Tibial nerve (tissue), 4 donors: ENCODE results near the gene SMIM38. TPM values are rescaled to one million over a fixed set of nuclear protein-coding genes. Genes with fewer than 3 reads are reported as not detected.

ENCODE experiments used
- DNase-seq, 2 donors: peaks; one replicate each; pipeline ENCODE4 v3.0.0-alpha.2; 2019; ENCODE audit warnings: low spot score in 2 of 2
- H3K27ac ChIP-seq, 4 donors: fragments of 200-600 bp; sonication (generic) in 3 of 4; one replicate each; pipeline ENCODE4 v1.5.1; 2017 to 2019; ENCODE audit warnings: mild to moderate bottlenecking in 1 of 4
- H3K27me3 ChIP-seq, 2 donors: fragments of 200-600 bp; sonication (generic) in 1 of 2; one replicate each; pipeline versions ENCODE4 v1.5.1 to v1.6.0; 2017 to 2019
- H3K36me3 ChIP-seq, 3 donors: fragments of 200-600 bp; sonication (generic); one replicate each; pipeline ENCODE4 v1.5.1; 2018 to 2019
- H3K4me1 ChIP-seq, 4 donors: fragments of 200-600 bp; sonication (generic) in 3 of 4; one replicate each; pipeline ENCODE4 v1.5.1; 2017 to 2019
- H3K4me3 ChIP-seq, 4 donors: fragments of 200-600 bp; sonication (generic) in 3 of 4; one replicate each; pipeline ENCODE4 v1.5.1; 2017 to 2019; ENCODE audit warnings: mild to moderate bottlenecking in 1 of 4, moderate library complexity in 1 of 4
- H3K9me3 ChIP-seq, 4 donors: fragments of 200-600 bp; sonication (generic) in 3 of 4; one replicate each; pipeline ENCODE4 v1.5.1; 2017 to 2019
- EP300 ChIP-seq, 2 donors: sonication (generic); formaldehyde crosslinking; IDR thresholded peaks; one replicate each; pipeline ENCODE4 v1.6.1; 2017; ENCODE audit warnings: antibody characterized with exemption in 2 of 2, mild to moderate bottlenecking in 1 of 2
- POLR2A ChIP-seq, 2 donors: fragments of 450-650 bp; IDR thresholded peaks; one replicate each; pipeline ENCODE4 v1.6.1; 2017; ENCODE audit warnings: antibody characterized with exemption in 2 of 2, mild to moderate bottlenecking in 2 of 2, moderate library complexity in 2 of 2
- WGBS, 2 donors: methylation state at CpG; one replicate each; pipeline ENCODE4 v1.1.5; 2018; 5-methylcytosine and 5-hydroxymethylcytosine counted together
- total RNA-seq, 4 donors: library from RNA; depleted of rRNA; stranded (reverse); fragments of >200 nt; gene quantifications; one replicate each; pipeline ENCODE4 v1.1.0, GENCODE V29; 2016
- TF ChIP-seq, protein P1 (sequence below), 5 experiments: fragments of 200-600 bp in 3 of 5; fragments of 450-650 bp in 2 of 5; sonication (generic) in 3 of 5; IDR thresholded peaks; one replicate each; pipeline ENCODE4 v1.5.1; 2016 to 2019; ENCODE audit warnings: antibody characterized with exemption in 5 of 5, mild to moderate bottlenecking in 3 of 5, moderate library complexity in 2 of 5

SMIM38 gene
- total RNA-seq, 4 donors from 2014 or later: 3.3 to 4.6 (median 4.1) TPM

DNA sequence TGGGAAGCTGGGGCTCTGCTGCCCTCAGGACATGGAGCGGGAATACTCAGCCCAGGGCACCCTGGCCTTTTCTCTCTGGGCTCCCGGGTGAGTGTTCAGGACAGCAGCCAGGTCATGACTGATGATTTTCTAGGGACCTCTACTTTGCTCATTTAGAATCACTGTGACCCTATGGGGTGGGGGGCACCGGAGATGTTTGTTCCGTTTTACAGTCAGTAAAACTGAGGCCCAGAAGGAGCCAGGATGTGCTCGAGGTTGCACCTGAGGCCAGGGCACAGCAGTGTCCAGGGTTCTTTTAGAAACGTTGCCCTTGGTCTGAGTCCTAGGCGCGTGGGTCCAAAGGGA, 48.1 kb downstream of the SMIM38 start:
- H3K4me1 ChIP-seq: peaks cover 0 to 7% (median 3%) of the 10 kb centered on the region in 4 donors
- H3K27me3 ChIP-seq: no peaks in the 10 kb centered on the region
- H3K27ac ChIP-seq: no peak overlapping the region
- TF ChIP-seq EP300 (IDR thresholded peaks at IDR 0.05) (no peak), POLR2A (IDR thresholded peaks at IDR 0.05) (no peak)
- TF ChIP-seq, protein P1, sequence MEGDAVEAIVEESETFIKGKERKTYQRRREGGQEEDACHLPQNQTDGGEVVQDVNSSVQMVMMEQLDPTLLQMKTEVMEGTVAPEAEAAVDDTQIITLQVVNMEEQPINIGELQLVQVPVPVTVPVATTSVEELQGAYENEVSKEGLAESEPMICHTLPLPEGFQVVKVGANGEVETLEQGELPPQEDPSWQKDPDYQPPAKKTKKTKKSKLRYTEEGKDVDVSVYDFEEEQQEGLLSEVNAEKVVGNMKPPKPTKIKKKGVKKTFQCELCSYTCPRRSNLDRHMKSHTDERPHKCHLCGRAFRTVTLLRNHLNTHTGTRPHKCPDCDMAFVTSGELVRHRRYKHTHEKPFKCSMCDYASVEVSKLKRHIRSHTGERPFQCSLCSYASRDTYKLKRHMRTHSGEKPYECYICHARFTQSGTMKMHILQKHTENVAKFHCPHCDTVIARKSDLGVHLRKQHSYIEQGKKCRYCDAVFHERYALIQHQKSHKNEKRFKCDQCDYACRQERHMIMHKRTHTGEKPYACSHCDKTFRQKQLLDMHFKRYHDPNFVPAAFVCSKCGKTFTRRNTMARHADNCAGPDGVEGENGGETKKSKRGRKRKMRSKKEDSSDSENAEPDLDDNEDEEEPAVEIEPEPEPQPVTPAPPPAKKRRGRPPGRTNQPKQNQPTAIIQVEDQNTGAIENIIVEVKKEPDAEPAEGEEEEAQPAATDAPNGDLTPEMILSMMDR (IDR thresholded peaks at IDR 0.05): no peak
- DNase-seq: no peak
- peaks cover 0 to 7% (median 0%) of the 10 kb centered on the region in 4 donors for H3K9me3 ChIP-seq
- H3K36me3 ChIP-seq: no peaks in the 10 kb centered on the region
- H3K4me3 ChIP-seq: no peak overlapping the region
- WGBS, 2 donors: 71 to 84% methylated on average over 8 of the region's 8 CpGs

DNA sequence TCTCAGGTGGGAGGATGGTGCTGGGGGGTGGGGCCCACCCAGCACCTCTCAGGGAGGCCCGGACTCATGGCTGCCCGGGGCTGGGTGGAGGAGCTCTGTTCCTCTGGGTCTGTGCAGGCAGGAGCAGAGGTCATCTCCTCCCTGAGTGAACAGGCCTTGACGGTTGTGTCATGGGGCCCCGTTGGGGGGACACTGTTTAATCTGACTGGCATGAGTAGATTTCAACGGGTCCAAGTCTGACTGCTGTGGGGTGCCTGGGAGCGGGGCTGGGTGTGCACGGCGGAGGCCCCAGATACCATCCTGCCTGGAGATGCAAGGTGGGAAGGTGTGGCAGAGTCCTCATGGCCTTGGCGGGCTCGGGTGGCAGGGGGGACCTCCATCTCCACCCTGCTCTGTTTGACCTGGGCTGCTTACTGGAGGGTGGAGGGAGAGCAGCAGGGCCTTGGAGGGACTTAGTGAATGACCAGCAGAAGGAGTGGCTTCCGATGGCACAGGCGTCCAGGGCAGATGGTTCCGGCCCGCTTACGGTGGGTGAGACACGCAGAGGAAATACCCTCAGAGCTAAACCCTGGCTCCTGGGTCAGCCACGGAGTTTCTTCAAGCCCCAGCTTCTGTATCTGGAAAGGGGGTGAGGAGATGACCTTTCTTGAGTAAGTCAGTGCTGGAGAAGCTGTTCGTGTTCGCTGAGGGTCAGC, 48.7 kb downstream of the SMIM38 start:
- 83 to 87% methylated on average over 15 to 18 of the region's 19 CpGs for WGBS, 2 donors
- Histone ChIP-seq H3K27ac (no peak overlapping the region), H3K4me3 (no peak overlapping the region), H3K36me3 (no peaks in the 10 kb centered on the region), H3K4me1 (peaks cover 0 to 7% (median 3%) of the 10 kb centered on the region in 4 donors), H3K27me3 (no peaks in the 10 kb centered on the region), H3K9me3 (peaks cover 0 to 7% (median 0%) of the 10 kb centered on the region in 4 donors)
- TF ChIP-seq POLR2A (IDR thresholded peaks at IDR 0.05) (no peak), EP300 (IDR thresholded peaks at IDR 0.05) (no peak)
- TF ChIP-seq, protein P1 (IDR thresholded peaks at IDR 0.05): no peak
- DNase-seq: no peak

DNA sequence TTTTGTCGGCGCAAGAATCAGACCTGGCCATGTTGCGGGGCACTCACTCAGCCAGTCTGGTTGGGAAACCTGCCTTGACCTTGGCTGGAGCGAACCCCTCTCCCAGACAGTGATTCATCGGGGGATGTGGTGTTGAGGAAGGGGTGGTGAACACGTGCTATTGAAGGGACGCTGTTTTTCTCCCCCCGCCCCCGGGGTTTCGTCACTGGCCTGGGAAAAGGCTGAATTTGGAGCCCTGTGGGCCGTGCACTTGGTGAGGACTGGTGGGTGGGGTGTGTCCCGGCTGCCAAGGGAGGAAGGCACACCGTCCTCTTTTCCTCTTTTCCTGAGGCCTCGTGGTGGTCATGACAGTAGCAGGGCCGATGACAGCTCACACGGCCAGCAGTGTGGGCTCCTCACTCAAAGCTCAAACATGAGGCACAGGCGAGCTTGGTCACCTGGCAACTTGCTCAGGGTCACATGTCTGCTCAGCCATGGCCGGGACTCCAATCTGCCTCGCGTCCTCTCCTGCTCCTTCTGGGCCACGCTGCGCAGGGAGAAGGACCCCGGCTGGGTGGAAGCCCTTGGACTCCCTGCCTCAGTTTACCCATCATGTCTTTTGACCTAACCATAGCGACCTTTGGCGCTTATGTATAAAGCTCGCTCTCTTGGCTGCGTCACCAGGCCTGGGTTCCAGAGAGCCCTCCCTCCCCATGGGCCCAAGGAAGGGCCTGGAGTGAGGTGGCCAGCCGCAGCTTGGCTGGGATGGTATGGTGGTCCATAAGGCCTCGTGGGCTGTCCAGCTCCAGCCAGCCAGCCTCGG, 49.4 kb downstream of the SMIM38 start:
- Histone ChIP-seq H3K9me3 (peaks cover 0 to 7% (median 0%) of the 10 kb centered on the region in 4 donors), H3K27ac (no peak overlapping the region), H3K4me3 (no peak overlapping the region), H3K4me1 (peaks cover 0 to 5% (median 2%) of the 10 kb centered on the region in 4 donors), H3K27me3 (no peaks in the 10 kb centered on the region), H3K36me3 (no peaks in the 10 kb centered on the region)
- WGBS, 2 donors: 91 to 92% methylated on average over 28 to 30 of the region's 30 CpGs
- no peak for DNase-seq
- TF ChIP-seq POLR2A (IDR thresholded peaks at IDR 0.05) (no peak), EP300 (IDR thresholded peaks at IDR 0.05) (no peak)
- TF ChIP-seq, protein P1 (IDR thresholded peaks at IDR 0.05): no peak

Other genes with a start within 250 kb of the SMIM38 start
- not detected for gene MRGPRD, start 174.9 kb upstream of the SMIM38 start, total RNA-seq
- 10 to 100 TPM; 34.2 to 67.9 (median 46.3) TPM for gene MRGPRF, start 142.7 kb upstream of the SMIM38 start, total RNA-seq
- gene TPCN2, start 107.0 kb upstream of the SMIM38 start, total RNA-seq: 10 to 100 TPM; 27.1 to 36.1 (median 31.3) TPM
- 10 to 100 TPM in 2 of 4 donors, 1 to 10 TPM in 2; 4.8 to 26.7 (median 9.4) TPM for gene MYEOV, start 138.2 kb downstream of the SMIM38 start, total RNA-seq